NCI-H2196 treated with DMSO at 0.1 percent for 48 hours (cell line): Measurements from ENCODE around the gene ARHGEF10L.

Experiments
- DNase-seq: peaks from one replicate; lab custom pipeline; 2025; ENCODE audit not compliant: unreplicated experiment; lab: John Stamatoyannopoulos, UW

Gene ARHGEF10L

GRCh38 chr1:17672226-17672625 lies 132.7 kb downstream of the ARHGEF10L start:
- DNase-seq = no peak

- DNase-seq = no peak
Measured at GRCh38 chr1:17673329-17674072, 134.0 kb downstream of the ARHGEF10L start.

GRCh38 chr1:17674726-17675500 lies 135.4 kb downstream of the ARHGEF10L start:
- no peak for DNase-seq

- no peak for DNase-seq
Measured at GRCh38 chr1:17675744-17676143, 136.2 kb downstream of the ARHGEF10L start.

- DNase-seq = no peak
Measured at GRCh38 chr1:17676387-17677060, 137.0 kb downstream of the ARHGEF10L start.

GRCh38 chr1:17678011-17678410 lies 138.5 kb downstream of the ARHGEF10L start:
- peak; percentile 28 for DNase-seq

GRCh38 chr1:17679856-17680255 lies 140.4 kb downstream of the ARHGEF10L start:
- DNase-seq = no peak

- DNase-seq = no peak
Measured at GRCh38 chr1:17680308-17680707, 140.8 kb downstream of the ARHGEF10L start.

- no peak for DNase-seq
Measured at GRCh38 chr1:17682400-17682799, 142.9 kb downstream of the ARHGEF10L start.

- DNase-seq = no peak
Measured at GRCh38 chr1:17683598-17683997, 144.1 kb downstream of the ARHGEF10L start.

GRCh38 chr1:17684810-17685209 lies 145.3 kb downstream of the ARHGEF10L start:
- no peak for DNase-seq

- DNase-seq = no peak
Measured at GRCh38 chr1:17686258-17686657, 146.8 kb downstream of the ARHGEF10L start.

- DNase-seq = no peak
Measured at GRCh38 chr1:17687145-17687544, 147.6 kb downstream of the ARHGEF10L start.

GRCh38 chr1:17688217-17688810 lies 148.8 kb downstream of the ARHGEF10L start:
- no peak for DNase-seq

GRCh38 chr1:17689011-17689410 lies 149.5 kb downstream of the ARHGEF10L start:
- DNase-seq = no peak

GRCh38 chr1:17690906-17691634 lies 151.6 kb downstream of the ARHGEF10L start:
- no peak for DNase-seq

GRCh38 chr1:17692645-17693044 lies 153.1 kb downstream of the ARHGEF10L start:
- no peak for DNase-seq

GRCh38 chr1:17696417-17697301 lies 157.2 kb downstream of the ARHGEF10L start:
- no peak for DNase-seq

GRCh38 chr1:17697458-17697857 lies 158.0 kb downstream of the ARHGEF10L start:
- no peak for DNase-seq

GRCh38 chr1:17699581-17699980 lies 160.1 kb downstream of the ARHGEF10L start:
- DNase-seq = no peak
